HG03457 (cell line): ENCODE results near the gene CDIP1.

Source experiments
- ATAC-seq: cut with Tn5 transposase; IDR thresholded peaks from one replicate; pipeline ENCODE4 v1.9.1; 2021; ENCODE audit warnings: moderate number of reproducible peaks; ENCODE audit not compliant: unreplicated experiment

CDIP1 gene

DNA sequence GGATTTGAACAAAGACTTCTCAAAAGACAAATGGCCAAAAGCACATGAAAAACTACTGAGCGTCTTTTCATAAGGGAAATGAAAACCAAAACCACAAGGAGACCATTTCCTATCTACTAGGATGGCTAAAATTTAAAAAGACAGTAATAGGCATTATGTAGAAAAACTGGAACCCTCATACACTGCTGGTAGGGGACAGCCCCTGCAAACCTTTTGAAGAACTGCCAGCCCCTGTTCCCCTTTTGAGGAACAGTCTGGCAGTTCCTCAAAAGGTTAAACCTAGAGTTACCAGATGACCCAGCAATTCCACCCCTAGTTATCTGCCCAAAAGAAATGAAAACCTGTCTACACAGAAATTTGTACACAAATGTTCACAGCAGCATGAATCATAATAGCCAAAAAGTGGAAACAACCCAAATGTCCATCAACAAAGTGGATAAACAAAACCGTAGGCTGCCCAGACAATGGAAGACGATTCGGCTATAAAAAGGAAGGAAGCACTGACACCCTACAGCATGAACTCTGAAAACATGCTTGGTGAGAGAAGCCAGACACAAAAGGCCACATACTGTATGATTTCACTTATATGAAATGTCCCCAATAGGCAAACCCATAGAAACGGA is 22.9 kb downstream of the CDIP1 start:
- ATAC-seq = peak; percentile 44

- ATAC-seq = no peak
Measured at GRCh38 chr16:4514606-4515005, 24.0 kb downstream of the CDIP1 start.

DNA sequence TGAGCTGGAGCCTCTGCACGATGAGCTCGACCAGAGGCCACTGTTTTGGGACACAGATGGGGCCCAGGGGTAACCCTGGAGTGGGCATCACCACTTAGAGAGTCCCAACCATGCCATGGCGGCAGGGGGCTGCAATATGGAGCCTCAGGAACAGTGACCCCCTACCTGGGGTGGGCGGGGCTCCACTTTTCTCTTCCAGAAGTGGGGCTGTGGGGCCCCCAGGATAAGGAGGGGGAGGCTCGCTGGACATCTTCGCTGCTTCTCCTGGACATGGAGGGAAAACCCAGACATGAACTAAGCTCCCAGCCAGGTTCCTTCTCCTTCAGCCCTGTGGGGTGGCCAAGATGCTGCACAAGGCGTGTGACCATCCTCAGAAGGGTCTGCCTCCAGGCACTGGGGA is 24.7 kb downstream of the CDIP1 start:
- no peak for ATAC-seq

- ATAC-seq = no peak
Measured at GRCh38 chr16:4513086-4513860, 25.3 kb downstream of the CDIP1 start.

DNA sequence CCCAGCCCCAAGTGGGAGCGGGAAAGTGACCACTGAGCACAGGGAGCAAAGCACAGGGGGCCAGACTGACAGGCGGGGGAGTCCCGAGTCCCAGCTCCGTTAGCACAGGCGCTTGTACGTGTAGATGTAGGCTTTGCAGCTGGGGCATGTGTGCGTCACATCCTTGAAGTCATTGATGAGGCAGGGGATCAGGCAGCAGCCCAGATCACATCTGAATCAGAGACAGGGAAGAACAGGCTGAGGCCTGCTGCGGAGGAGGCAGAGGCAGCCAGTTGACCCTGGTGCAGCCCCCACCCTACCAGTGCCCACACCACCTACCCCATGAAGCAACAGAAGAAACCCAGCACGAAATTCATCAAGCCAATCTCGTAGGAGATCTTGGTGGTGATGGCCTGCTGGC is 26.1 kb downstream of the CDIP1 start:
- ATAC-seq = no peak

- no peak for ATAC-seq
Measured at GRCh38 chr16:4511441-4512082, 27.0 kb downstream of the CDIP1 start.

GRCh38 chr16:4510747-4511426 is 27.7 kb downstream of the CDIP1 start:
- ATAC-seq = no peak

- ATAC-seq = no peak
Measured at GRCh38 chr16:4510131-4510530, 28.4 kb downstream of the CDIP1 start.

GRCh38 chr16:4509420-4509819 is 29.2 kb downstream of the CDIP1 start:
- ATAC-seq = no peak

DNA sequence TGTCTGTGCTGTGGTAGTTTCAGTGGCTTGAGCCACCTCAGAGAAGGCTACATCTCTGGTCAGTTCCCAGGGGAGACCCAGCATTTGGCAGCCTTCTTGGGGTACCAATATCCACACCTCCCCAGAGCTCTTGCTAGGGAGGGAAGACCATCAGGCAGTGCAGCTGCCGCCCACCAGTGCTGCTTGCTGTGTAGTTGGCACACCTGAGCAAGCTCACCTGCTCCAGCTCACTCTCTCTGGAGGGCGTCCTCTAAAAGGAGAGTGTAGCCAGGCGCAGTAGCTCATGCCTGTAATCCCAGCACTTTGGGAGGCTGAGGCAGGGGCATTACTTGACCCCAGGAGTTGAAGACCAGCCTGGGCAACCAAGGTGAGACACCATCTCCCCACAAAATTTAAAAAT is 29.8 kb downstream of the CDIP1 start:
- ATAC-seq = no peak

GRCh38 chr16:4507588-4508345 is 30.8 kb downstream of the CDIP1 start:
- no peak for ATAC-seq

GRCh38 chr16:4506450-4506849 is 32.1 kb downstream of the CDIP1 start:
- no peak for ATAC-seq

GRCh38 chr16:4505356-4506147 is 33.0 kb downstream of the CDIP1 start:
- no peak for ATAC-seq

DNA sequence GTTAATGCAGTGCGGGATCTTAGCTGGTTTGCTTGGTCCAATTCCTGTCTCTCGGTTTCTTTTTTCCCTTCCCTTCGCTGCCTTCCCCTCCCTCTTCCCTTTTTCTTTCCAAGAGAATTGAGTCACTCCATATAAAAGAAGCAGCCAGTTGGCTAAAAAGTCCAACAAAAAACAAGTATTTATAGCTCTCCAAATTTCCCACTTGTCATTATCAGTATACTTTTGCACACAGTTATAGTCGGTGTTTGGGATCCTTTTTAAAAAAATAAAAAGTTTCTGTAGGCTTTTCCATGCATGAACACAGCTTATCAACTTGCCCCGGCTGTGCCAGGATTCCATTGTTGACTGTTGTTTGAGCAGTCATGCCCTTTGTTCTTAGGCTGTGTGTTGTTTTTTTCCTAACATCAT is 37.5 kb downstream of the CDIP1 start:
- ATAC-seq = no peak

- no peak for ATAC-seq
Measured at GRCh38 chr16:4500272-4500671, 38.3 kb downstream of the CDIP1 start.

DNA sequence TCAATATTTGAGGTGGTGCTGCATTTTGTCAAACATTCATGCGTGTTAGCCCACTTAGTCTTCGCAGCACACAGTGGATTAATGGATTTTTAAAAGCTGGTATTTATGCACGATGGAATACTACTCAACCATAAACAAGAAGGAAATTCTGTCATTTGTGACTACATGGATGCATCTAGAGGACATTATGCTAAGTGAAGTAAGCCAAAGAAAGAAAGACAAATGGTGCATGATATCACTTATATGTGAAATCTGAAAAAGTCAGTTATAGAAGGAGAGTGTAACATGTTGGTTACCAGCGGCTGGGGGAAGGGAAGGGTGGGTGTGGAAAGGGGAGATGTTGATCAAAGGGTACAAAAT is 39.4 kb downstream of the CDIP1 start:
- no peak for ATAC-seq

DNA sequence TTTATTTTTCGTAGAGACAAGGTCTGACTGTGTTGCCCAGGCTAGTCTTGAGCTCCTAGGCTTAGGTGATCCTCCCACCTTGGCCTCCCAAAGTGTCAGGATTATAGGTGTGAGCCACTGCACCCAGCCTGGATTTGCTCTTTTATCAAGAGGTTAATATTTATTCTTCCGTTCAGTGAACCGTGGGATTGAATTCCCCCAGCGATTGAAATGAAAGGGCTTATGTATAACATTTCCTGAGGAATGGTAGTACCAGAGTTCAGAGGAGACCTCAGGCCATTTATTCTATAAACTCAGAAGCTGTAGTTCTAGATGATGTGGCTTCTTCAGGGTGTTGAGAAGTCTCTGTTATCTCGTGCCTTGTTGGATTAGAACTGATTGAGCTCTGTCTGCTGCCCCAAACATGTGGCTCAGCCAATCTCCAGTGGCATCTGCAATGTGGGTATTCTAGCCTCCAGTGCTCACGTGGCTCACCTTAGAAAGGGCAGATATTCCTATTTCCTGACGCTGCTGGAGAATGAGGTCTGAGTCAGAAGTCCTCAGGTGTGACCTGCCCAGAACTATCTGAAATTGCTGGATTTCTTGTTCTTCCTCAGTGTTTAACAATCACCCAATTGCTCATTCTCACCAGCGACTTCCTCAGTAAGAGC is 39.9 kb downstream of the CDIP1 start:
- ATAC-seq = no peak

DNA sequence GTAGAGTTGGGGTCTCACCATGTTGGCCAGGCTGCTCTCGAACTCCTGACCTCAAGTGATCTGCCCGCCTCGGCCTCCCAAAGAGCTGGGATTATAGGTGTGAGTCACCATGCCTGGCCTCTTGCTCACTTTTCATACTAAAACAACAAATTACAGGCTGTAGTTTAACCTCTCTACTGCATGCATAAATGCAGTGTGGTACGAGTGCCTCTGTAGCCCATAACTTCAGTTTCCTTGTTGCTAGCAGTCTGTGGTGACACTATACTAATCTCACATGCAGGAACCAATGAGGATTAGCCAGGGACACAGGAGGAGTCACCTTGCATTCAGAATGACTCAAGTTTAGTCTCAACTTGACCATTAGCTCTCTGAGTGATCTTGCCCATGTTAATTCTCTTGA is 42.3 kb downstream of the CDIP1 start:
- no peak for ATAC-seq

GRCh38 chr16:4495766-4496165 is 42.8 kb downstream of the CDIP1 start:
- ATAC-seq = no peak
